Panc1 (cell line): Measurements from ENCODE around the gene AGO1. TPM values are rescaled to one million over a fixed set of nuclear protein-coding genes. Genes with fewer than 3 reads are reported as not detected.

Source experiments
- ATAC-seq: fragments of 200-7000 bp; cut with Tn5 transposase; 2 replicates; pipeline ENCODE4 v1.9.1; 2020; ENCODE audit warnings: mild to moderate bottlenecking, moderate library complexity
- BruUV-seq: library from RNA; stranded (reverse); fragments of 400-500 nt; replicated peaks from 2 replicates; lab custom pipeline; 2021; lab: Mats Ljungman, UMichigan
- CTCF ChIA-PET: fragments of 300-600 bp; sonication (Branson Sonifier 250); formaldehyde crosslinking; loops from one replicate; lab custom pipeline; 2022; ENCODE audit warnings: antibody characterized with exemption; lab: Charles Lee
- POLR2A ChIA-PET: fragments of 300-600 bp; sonication (Branson Sonifier 250); formaldehyde crosslinking; loops from one replicate; lab custom pipeline; 2022; ENCODE audit warnings: antibody characterized with exemption; lab: Charles Lee
- DNase-seq: peaks from one replicate; pipeline ENCODE4 v3.0.0-alpha.2; 2010; ENCODE audit warnings: low read depth, low spot score
- H3K27ac ChIP-seq: 2 replicates; pipeline ENCODE4 v1.5.1; 2011; ENCODE audit warnings: mild to moderate bottlenecking, low read length, inconsistent platforms
- H3K27me3 ChIP-seq: fragments of 200-500 bp; sonication (Bioruptor generic); 2 replicates; pipeline ENCODE4 v1.6.0; 2014; ENCODE audit warnings: low read length, inconsistent platforms; ENCODE audit not compliant: control insufficient read depth, insufficient read depth
- H3K36me3 ChIP-seq: fragments of 200-500 bp; sonication (Bioruptor generic); 2 replicates; pipeline ENCODE4 v1.5.1; 2014; ENCODE audit warnings: inconsistent platforms, mild to moderate bottlenecking, low read length, moderate library complexity; ENCODE audit not compliant: control insufficient read depth, insufficient read depth
- H3K4me1 ChIP-seq: 2 replicates; pipeline ENCODE4 v1.5.1; 2011; ENCODE audit warnings: inconsistent platforms, mild to moderate bottlenecking, low read length, moderate library complexity; ENCODE audit not compliant: control insufficient read depth, insufficient read depth
- H3K4me3 ChIP-seq, 2 experiments: 2 replicates each; pipeline ENCODE4 v1.5.1; 2011 to 2012; ENCODE audit warnings: low read depth in 2 of 2, low read length in 2 of 2, mild to moderate bottlenecking in 2 of 2, inconsistent platforms in 1 of 2, moderate library complexity in 1 of 2
- H3K9me3 ChIP-seq: fragments of 200-500 bp; sonication (Bioruptor generic); 2 replicates; pipeline ENCODE4 v1.5.1; 2014; ENCODE audit warnings: low read depth, mild to moderate bottlenecking, inconsistent platforms, low read length, moderate library complexity; ENCODE audit not compliant: control insufficient read depth, insufficient read depth
- POLR2AphosphoS5 ChIP-seq: IDR thresholded peaks from 2 replicates; pipeline ENCODE4 v1.6.1; 2012; ENCODE audit warnings: mild to moderate bottlenecking, low read depth, low read length, moderate library complexity
- SIN3A ChIP-seq: IDR thresholded peaks from 2 replicates; pipeline ENCODE4 v1.6.1; 2012; ENCODE audit warnings: low read depth, mild to moderate bottlenecking, low read length, moderate library complexity, borderline replicate concordance; ENCODE audit not compliant: insufficient read depth
- TCF7L2 ChIP-seq: IDR thresholded peaks from 2 replicates; pipeline ENCODE4 v1.6.1; 2011; ENCODE audit warnings: mild to moderate bottlenecking, low read depth, low read length, inconsistent platforms
- in situ Hi-C: cut with HindIII; loops from 2 replicates; pipeline ENCODE4 v1.10.0; 2016; ENCODE audit warnings: low sequenced_read_pairs, low pct_unique_long_range_greater_than_20kb
- intact Hi-C: fragments of 100-400 bp; cut with micrococcal nuclease; formaldehyde crosslinking; loops from one replicate; pipeline ENCODE4 v1.10.0; 2022; ENCODE audit not compliant: unreplicated experiment
- total RNA-seq: library from RNA; stranded (reverse); gene quantifications from one replicate; pipeline ENCODE4 v1.2.1, GENCODE V29; 2021; ENCODE audit not compliant: unreplicated experiment
- TF ChIP-seq, protein P1 (sequence below), 2 experiments: IDR thresholded peaks; 2 replicates each; pipeline ENCODE4 v1.6.1; 2011 to 2012; ENCODE audit warnings: low read depth in 2 of 2, control low read depth in 1 of 2, low read length in 1 of 2, mild to moderate bottlenecking in 1 of 2, moderate library complexity in 1 of 2; ENCODE audit not compliant: insufficient read depth in 1 of 2
- TF ChIP-seq, protein P2 (sequence below): fragments of 450-650 bp; IDR thresholded peaks from 2 replicates; pipeline ENCODE4 v1.5.1; 2017; ENCODE audit warnings: mild to moderate bottlenecking

Gene AGO1
- total RNA-seq, 1 experiment from 2014 or later: 40.1 TPM

DNA sequence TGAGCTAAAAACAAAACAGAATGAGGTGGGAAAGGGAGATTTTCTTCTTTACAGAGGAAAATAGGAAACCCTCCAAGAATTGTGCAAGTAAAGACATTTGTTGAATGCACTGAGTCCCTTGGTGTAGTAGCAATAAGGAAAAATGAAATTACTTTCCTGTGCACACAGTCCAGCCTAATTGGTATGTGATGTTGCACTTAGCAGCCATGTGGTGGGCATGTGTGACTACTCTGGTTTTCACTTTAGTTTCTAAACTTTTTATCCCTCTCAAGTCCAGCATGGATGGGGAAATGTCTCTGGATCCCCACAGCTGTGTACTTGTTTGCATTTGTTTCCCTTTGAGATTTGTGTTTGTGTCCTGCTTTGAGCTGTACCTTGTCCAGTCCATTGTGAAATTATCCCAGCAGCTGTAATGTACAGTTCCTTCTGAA is 40.8 kb downstream of the AGO1 start:
- POLR2A ChIA-PET: no interaction called here
- no peak for DNase-seq
- in situ Hi-C loops: no loop called here
- intact Hi-C loops: no loop called here
- Histone ChIP-seq H3K27me3 (no peaks in the 10 kb centered on the region), H3K36me3 (peaks cover 3% of the 10 kb centered on the region), H3K9me3 (no peaks in the 10 kb centered on the region), H3K27ac (no peak overlapping the region), H3K4me3 (no peak overlapping the region), H3K4me1 (no peaks in the 10 kb centered on the region)
- no peak for ATAC-seq
- CTCF ChIA-PET: no interaction called here
- BruUV-seq: TSS peak; percentile 23
- TF ChIP-seq, protein P1, sequence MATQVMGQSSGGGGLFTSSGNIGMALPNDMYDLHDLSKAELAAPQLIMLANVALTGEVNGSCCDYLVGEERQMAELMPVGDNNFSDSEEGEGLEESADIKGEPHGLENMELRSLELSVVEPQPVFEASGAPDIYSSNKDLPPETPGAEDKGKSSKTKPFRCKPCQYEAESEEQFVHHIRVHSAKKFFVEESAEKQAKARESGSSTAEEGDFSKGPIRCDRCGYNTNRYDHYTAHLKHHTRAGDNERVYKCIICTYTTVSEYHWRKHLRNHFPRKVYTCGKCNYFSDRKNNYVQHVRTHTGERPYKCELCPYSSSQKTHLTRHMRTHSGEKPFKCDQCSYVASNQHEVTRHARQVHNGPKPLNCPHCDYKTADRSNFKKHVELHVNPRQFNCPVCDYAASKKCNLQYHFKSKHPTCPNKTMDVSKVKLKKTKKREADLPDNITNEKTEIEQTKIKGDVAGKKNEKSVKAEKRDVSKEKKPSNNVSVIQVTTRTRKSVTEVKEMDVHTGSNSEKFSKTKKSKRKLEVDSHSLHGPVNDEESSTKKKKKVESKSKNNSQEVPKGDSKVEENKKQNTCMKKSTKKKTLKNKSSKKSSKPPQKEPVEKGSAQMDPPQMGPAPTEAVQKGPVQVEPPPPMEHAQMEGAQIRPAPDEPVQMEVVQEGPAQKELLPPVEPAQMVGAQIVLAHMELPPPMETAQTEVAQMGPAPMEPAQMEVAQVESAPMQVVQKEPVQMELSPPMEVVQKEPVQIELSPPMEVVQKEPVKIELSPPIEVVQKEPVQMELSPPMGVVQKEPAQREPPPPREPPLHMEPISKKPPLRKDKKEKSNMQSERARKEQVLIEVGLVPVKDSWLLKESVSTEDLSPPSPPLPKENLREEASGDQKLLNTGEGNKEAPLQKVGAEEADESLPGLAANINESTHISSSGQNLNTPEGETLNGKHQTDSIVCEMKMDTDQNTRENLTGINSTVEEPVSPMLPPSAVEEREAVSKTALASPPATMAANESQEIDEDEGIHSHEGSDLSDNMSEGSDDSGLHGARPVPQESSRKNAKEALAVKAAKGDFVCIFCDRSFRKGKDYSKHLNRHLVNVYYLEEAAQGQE (IDR thresholded peaks at IDR 0.05; ENCODE audit: insufficient read depth in 1 of 2, low read depth in 2 of 2, low read length in 1 of 2): no peak

DNA sequence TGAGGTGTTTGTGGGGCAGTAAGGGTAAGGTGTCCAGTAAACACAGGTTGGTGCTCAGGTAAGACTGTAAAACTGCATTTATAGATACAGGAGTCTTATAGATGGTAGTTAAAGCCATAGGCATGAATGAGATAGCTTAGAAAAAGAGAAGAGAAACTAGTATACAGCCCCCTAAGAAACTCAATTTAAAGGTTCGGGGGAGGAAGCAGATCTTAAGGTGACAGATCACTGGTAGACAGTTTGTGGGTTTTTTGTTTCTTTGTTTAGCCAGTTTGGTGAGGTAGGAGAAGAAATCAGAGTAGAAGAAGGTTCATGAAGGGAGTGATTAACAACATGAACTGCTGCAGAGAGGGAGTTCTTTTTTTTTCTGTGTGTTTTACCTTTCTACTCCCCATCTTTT is 41.8 kb downstream of the AGO1 start:
- in situ Hi-C loops: no loop called here
- Histone ChIP-seq H3K9me3 (no peaks in the 10 kb centered on the region), H3K27ac (no peak overlapping the region), H3K27me3 (no peaks in the 10 kb centered on the region), H3K4me1 (peaks cover 5% of the 10 kb centered on the region), H3K4me3 (no peak overlapping the region), H3K36me3 (no peaks in the 10 kb centered on the region; the same call in 1 of the 2 replicates)
- CTCF ChIA-PET: no interaction called here
- DNase-seq: no peak
- no peak for ATAC-seq
- intact Hi-C loops: no loop called here
- POLR2A ChIA-PET: no interaction called here
- TF ChIP-seq SIN3A (no peak), POLR2AphosphoS5 (no peak), TCF7L2 (no peak)
- TF ChIP-seq, protein P1 (IDR thresholded peaks at IDR 0.05; ENCODE audit: insufficient read depth in 1 of 2, low read depth in 2 of 2, low read length in 1 of 2): no peak
- TF ChIP-seq, protein P2, sequence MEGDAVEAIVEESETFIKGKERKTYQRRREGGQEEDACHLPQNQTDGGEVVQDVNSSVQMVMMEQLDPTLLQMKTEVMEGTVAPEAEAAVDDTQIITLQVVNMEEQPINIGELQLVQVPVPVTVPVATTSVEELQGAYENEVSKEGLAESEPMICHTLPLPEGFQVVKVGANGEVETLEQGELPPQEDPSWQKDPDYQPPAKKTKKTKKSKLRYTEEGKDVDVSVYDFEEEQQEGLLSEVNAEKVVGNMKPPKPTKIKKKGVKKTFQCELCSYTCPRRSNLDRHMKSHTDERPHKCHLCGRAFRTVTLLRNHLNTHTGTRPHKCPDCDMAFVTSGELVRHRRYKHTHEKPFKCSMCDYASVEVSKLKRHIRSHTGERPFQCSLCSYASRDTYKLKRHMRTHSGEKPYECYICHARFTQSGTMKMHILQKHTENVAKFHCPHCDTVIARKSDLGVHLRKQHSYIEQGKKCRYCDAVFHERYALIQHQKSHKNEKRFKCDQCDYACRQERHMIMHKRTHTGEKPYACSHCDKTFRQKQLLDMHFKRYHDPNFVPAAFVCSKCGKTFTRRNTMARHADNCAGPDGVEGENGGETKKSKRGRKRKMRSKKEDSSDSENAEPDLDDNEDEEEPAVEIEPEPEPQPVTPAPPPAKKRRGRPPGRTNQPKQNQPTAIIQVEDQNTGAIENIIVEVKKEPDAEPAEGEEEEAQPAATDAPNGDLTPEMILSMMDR: no peak
- no TSS peak for BruUV-seq
